ENCODE measurements around the gene CAPN8.

CAPN8 gene

GRCh38 chr1:223657978-223658377, 7.5 kb downstream of the CAPN8 start:
- DNase-seq (ENCODE audit: low read depth in 4 of 4, low spot score in 1 of 4): no peak

- DNase-seq (ENCODE audit: low read depth in 4 of 4, low spot score in 1 of 4): no peak
Observed at GRCh38 chr1:223654083-223654482, 11.4 kb downstream of the CAPN8 start.

- no peak for DNase-seq (ENCODE audit: low read depth in 4 of 4, low spot score in 1 of 4)
Observed at GRCh38 chr1:223653431-223653830, 12.1 kb downstream of the CAPN8 start.

GRCh38 chr1:223653015-223653414, 12.5 kb downstream of the CAPN8 start:
- DNase-seq (ENCODE audit: low read depth in 4 of 4, low spot score in 1 of 4): no peak

DNA sequence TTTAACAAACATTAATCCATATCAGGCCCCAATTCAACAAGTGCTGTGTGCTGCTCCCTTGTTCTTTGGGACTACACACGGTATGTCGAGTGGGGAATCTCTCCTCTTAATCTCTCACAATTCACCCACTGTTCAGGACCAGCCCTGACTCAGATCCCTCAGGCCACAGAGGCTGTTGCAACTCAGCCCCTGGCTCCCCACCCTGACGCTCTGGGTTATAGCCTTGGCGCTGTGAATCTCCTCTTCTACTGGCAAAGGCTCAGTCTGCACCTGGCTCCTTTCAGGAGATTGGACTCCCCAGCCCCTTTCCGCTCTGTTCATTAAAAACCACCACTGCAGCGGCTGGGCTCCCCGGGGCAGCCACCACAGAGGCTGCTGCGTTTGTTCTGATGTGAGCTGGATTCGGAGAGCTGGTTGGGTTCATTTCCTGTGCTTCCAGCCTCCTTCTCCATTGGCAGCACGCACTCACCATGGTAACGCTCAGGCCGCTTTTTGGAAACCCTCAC, 13.0 kb downstream of the CAPN8 start:
- DNase-seq (ENCODE audit: low read depth in 4 of 4, low spot score in 1 of 4): no peak

- DNase-seq (ENCODE audit: low read depth in 4 of 4, low spot score in 1 of 4): no peak
Observed at GRCh38 chr1:223651291-223651991, 14.1 kb downstream of the CAPN8 start.

DNA sequence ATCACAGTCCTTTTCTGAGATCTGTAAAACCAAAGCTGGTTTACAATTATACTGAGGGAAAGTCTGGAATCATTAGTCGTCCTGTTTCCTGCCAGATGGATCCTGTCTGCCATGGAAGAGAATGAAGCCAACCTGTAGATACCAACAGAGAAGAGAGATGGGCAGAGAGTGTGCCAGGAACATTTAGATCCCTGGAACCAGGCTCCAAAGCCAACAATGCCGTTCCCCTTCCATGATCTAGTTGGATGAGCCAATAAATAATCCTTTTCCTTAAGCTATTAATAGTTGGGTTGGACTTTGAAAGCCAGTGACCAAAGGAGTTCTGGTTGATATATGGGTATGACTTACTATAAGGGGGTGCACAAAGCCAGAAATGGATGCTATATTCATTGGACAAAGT, 15.0 kb downstream of the CAPN8 start:
- DNase-seq (ENCODE audit: low read depth in 4 of 4, low spot score in 1 of 4): no peak

GRCh38 chr1:223649222-223649621, 16.3 kb downstream of the CAPN8 start:
- no peak for DNase-seq (ENCODE audit: low read depth in 4 of 4, low spot score in 1 of 4)

- no peak for DNase-seq (ENCODE audit: low read depth in 4 of 4, low spot score in 1 of 4)
Observed at GRCh38 chr1:223647249-223647648, 18.3 kb downstream of the CAPN8 start.

DNA sequence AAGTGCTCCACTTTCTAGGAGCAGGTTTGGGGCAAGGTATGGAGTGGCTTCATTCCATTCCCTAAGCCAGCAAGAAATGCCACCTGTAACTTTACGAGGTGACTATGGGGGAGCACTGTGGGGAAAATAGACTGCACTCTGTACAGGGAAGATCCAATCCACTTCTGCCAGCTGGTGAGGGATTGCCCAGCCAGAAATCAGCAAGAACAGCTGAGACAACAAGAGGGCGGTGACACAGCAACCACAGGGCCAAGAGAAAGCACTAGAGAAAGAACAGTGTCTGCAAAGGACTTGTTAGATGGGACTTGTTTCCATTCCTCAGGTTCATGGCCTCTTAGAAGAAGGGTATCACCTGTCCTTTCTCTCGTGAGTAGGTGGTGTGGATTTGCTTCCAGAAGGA, 19.6 kb downstream of the CAPN8 start:
- DNase-seq (ENCODE audit: low read depth in 4 of 4, low spot score in 1 of 4): no peak

- no peak for DNase-seq (ENCODE audit: low read depth in 4 of 4, low spot score in 1 of 4)
Observed at GRCh38 chr1:223642237-223642636, 23.3 kb downstream of the CAPN8 start.

DNA sequence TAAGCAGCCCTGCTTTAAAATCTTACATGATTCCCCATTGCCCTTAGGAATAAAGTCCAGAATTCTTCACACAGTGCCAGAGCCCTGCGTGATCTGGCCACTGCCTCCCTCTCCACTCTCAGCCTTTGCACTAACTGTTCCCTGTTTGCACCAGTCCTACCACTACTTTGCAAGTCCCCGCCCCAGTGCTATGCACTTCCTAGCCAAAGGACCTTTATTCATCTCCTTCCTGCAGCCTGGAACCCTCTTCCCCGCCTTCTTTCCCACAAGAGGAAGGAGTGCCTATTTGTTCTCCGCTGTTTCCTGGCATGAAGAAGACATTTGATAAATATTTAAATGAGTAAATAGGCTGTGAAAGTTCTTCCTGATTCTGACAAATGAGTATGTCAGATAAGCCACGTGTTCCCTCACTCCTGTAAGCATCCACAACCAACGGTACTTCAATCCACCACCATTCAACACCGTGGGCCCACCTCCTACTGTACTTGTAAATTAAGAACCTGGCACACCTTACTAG, 23.9 kb downstream of the CAPN8 start:
- no peak for DNase-seq (ENCODE audit: low read depth in 4 of 4, low spot score in 1 of 4)

GRCh38 chr1:223639331-223639749, 26.2 kb downstream of the CAPN8 start:
- DNase-seq (ENCODE audit: low read depth in 4 of 4, low spot score in 1 of 4): no peak

- DNase-seq (ENCODE audit: low read depth in 4 of 4, low spot score in 1 of 4): no peak
Observed at GRCh38 chr1:223635236-223635635, 30.3 kb downstream of the CAPN8 start.

- DNase-seq (ENCODE audit: low read depth in 4 of 4, low spot score in 1 of 4): no peak
Observed at GRCh38 chr1:223634423-223634822, 31.1 kb downstream of the CAPN8 start.

- DNase-seq (ENCODE audit: low read depth in 4 of 4, low spot score in 1 of 4): no peak
Observed at GRCh38 chr1:223631956-223632355, 33.5 kb downstream of the CAPN8 start.

GRCh38 chr1:223631473-223631872, 34.0 kb downstream of the CAPN8 start:
- no peak for DNase-seq (ENCODE audit: low read depth in 4 of 4, low spot score in 1 of 4)

DNA sequence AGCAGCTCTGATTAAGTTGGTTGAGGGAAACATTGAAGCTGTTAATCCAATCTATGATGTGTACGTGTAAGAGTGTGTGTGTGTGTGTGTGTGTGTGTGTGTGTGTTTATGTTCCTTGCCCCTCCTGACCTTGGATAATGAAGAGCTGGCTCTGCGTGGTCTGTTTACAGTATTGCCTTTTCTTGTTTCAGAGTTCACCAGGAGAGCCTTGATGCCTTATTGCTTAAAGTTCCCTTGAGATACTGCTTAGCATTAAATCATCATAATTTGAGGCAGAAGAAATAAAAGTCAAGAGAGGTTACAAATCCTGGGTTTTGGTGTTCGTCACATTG, 36.4 kb downstream of the CAPN8 start:
- no peak for DNase-seq (ENCODE audit: low read depth in 4 of 4, low spot score in 1 of 4)

GRCh38 chr1:223628233-223629125, 37.0 kb downstream of the CAPN8 start:
- peak; percentile 14 to 32 (median 26) for DNase-seq (ENCODE audit: low read depth in 4 of 4, low spot score in 1 of 4)

DNA sequence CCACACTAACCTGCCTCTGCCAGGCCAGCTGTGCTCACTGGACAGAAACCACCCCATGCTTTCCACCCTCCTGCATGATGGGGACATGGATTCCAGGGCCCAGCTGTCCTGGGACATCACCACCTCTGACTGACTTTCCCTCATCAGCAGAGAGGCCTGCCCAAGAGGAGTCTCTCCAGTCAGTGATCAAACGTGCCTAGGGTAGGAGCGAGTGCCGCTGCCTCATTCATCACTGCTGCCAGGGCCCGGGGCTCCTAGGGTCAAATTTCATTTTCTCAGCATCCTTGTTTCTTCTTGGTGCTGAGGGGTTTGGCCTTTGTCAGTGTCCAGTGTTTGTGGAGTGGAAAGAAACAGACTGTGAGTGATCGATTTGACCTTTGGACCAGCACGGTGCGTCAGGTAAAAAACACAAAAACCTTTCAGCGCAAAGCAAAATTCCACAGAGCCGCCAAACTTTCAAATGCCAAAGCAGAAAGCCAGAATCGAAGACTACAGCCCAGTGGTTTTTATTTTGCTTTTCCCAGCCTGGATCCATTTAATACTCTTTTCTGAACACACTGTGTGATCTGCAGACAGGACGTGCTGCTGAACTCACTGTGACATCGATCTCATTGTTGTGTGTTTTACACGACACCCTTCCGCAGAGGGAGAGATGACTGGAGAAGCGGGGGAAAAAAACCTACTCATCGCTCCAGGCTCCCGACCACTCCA, 43.2 kb downstream of the CAPN8 start:
- DNase-seq (ENCODE audit: low read depth in 4 of 4, low spot score in 1 of 4): no peak

GRCh38 chr1:223621312-223621734, 44.2 kb downstream of the CAPN8 start:
- DNase-seq (ENCODE audit: low read depth in 4 of 4, low spot score in 1 of 4): no peak
